ENCODE data around the gene HIPK1.
A peak's percentile ranks its signal among the peaks of the same experiment; 100 is the strongest.
"Not testable (repeated sequence)": the region's sequence is repeated elsewhere in the genome, so short reads cannot be mapped to it uniquely, and the experiment has no call there.

HIPK1 gene

GRCh38 chr1:113983826-113984225 is 54.7 kb downstream of the HIPK1 start:
- no peak for DNase-seq

- DNase-seq = no peak
Observed at GRCh38 chr1:113984710-113985109, 55.6 kb downstream of the HIPK1 start.

- DNase-seq = no peak
Observed at GRCh38 chr1:113986802-113987201, 57.7 kb downstream of the HIPK1 start.

GRCh38 chr1:113987259-113987658 is 58.1 kb downstream of the HIPK1 start:
- no peak for DNase-seq

- no peak for DNase-seq
Observed at GRCh38 chr1:113990530-113990929, 61.4 kb downstream of the HIPK1 start.

GRCh38 chr1:113990961-113991360 is 61.8 kb downstream of the HIPK1 start:
- no peak for DNase-seq

GRCh38 chr1:113991467-113991997 is 62.4 kb downstream of the HIPK1 start:
- no peak for DNase-seq

- DNase-seq = peak; percentile 28
Observed at GRCh38 chr1:113993072-113993471, 63.9 kb downstream of the HIPK1 start.

- no peak for DNase-seq
Observed at GRCh38 chr1:113993766-113994165, 64.6 kb downstream of the HIPK1 start.

GRCh38 chr1:113995382-113995781 is 66.3 kb downstream of the HIPK1 start:
- no peak for DNase-seq

- DNase-seq = peak; percentile 53
Observed at GRCh38 chr1:113998361-113998760, 69.2 kb downstream of the HIPK1 start.

GRCh38 chr1:113999233-113999632 is 70.1 kb downstream of the HIPK1 start:
- DNase-seq = no peak

GRCh38 chr1:113999799-114000198 is 70.7 kb downstream of the HIPK1 start:
- DNase-seq = peak; percentile 15

GRCh38 chr1:114000406-114000805 is 71.3 kb downstream of the HIPK1 start:
- no peak for DNase-seq

- DNase-seq = peak; percentile 13
Observed at GRCh38 chr1:114002492-114003239, 73.5 kb downstream of the HIPK1 start.

GRCh38 chr1:114003431-114003830 is 74.3 kb downstream of the HIPK1 start:
- DNase-seq = no peak

GRCh38 chr1:114006825-114007224 is 77.7 kb downstream of the HIPK1 start:
- DNase-seq = not testable (repeated sequence)

- peak; percentile 45 for DNase-seq
Observed at GRCh38 chr1:114008480-114008941, 79.4 kb downstream of the HIPK1 start.

GRCh38 chr1:114008993-114009392 is 79.9 kb downstream of the HIPK1 start:
- no peak for DNase-seq

GRCh38 chr1:114009393-114009792 is 80.3 kb downstream of the HIPK1 start:
- no peak for DNase-seq

- DNase-seq = peak; percentile 51
Observed at GRCh38 chr1:114010433-114011184, 81.5 kb downstream of the HIPK1 start.

GRCh38 chr1:114011796-114012195 is 82.7 kb downstream of the HIPK1 start:
- no peak for DNase-seq

GRCh38 chr1:114015075-114015474 is 86.0 kb downstream of the HIPK1 start:
- DNase-seq = no peak

- DNase-seq = not testable (repeated sequence)
Observed at GRCh38 chr1:114019724-114020123, 90.6 kb downstream of the HIPK1 start.
